ENCODE measurements around the gene HES3.
A peak's percentile ranks its signal among the peaks of the same experiment; 100 is the strongest.
"Not testable (repeated sequence)": the region's sequence is repeated elsewhere in the genome, so short reads cannot be mapped to it uniquely, and the experiment has no call there.

HES3 gene

GRCh38 chr1:6243993-6244392, at the start of gene HES3:
HES3 (plus strand) TSS chr1:6244179; CDS start chr1:6244366, 187 bp downstream.
- no peak for DNase-seq

- no peak for DNase-seq
Measured at GRCh38 chr1:6197746-6198427, 46.1 kb upstream of the HES3 start.

- no peak for DNase-seq
Measured at GRCh38 chr1:6198646-6199297, 45.2 kb upstream of the HES3 start.

- peak; percentile 98 for DNase-seq
Measured at GRCh38 chr1:6199298-6200187, 44.4 kb upstream of the HES3 start, which contains the start of gene RPL22. RPL22 (minus strand) TSS chr1:6199595; CDS start chr1:6199573, 22 bp downstream.

- DNase-seq: no peak
Measured at GRCh38 chr1:6200188-6200809, 43.7 kb upstream of the HES3 start.

GRCh38 chr1:6202256-6202655, 41.7 kb upstream of the HES3 start:
- no peak for DNase-seq

- peak; percentile 39 to 55 for DNase-seq
Measured at GRCh38 chr1:6205849-6206519, 38.0 kb upstream of the HES3 start, which contains the start of gene RNF207. RNF207 (plus strand) TSS chr1:6206119; CDS start chr1:6206536, 417 bp downstream.

- DNase-seq: no peak
Measured at GRCh38 chr1:6206520-6206855, 37.5 kb upstream of the HES3 start.

- no peak for DNase-seq
Measured at GRCh38 chr1:6207075-6207885, 36.7 kb upstream of the HES3 start.

- no peak for DNase-seq
Measured at GRCh38 chr1:6207921-6208320, 36.1 kb upstream of the HES3 start.

GRCh38 chr1:6208723-6209660, 35.0 kb upstream of the HES3 start:
- no peak for DNase-seq

- DNase-seq: no peak
Measured at GRCh38 chr1:6209661-6210580, 34.1 kb upstream of the HES3 start.

- no peak for DNase-seq
Measured at GRCh38 chr1:6210591-6211355, 33.2 kb upstream of the HES3 start.

GRCh38 chr1:6211731-6212130, 32.2 kb upstream of the HES3 start:
- DNase-seq: no peak

GRCh38 chr1:6212193-6212959, 31.6 kb upstream of the HES3 start:
- no peak for DNase-seq

GRCh38 chr1:6218375-6219164, 25.4 kb upstream of the HES3 start:
- no peak for DNase-seq

GRCh38 chr1:6219641-6220040, 24.3 kb upstream of the HES3 start:
- not testable (repeated sequence) for DNase-seq
